ENCODE results near the gene MUC13.
"Not testable (repeated sequence)": the region's sequence is repeated elsewhere in the genome, so short reads cannot be mapped to it uniquely, and the experiment has no call there.

Gene MUC13

GRCh38 chr3:124965413-124965812 lies 30.9 kb upstream of the MUC13 start:
- no peak for TF ChIP-seq CTCF (IDR thresholded peaks at IDR 0.05; ENCODE audit: control insufficient read depth, extremely low read depth, insufficient read depth)
- no peak overlapping the region for H3K4me3 ChIP-seq (ENCODE audit: low read depth, low read length)
- no peak for DNase-seq (ENCODE audit: low read depth)

GRCh38 chr3:124964387-124964786 lies 29.8 kb upstream of the MUC13 start:
- TF ChIP-seq CTCF (IDR thresholded peaks at IDR 0.05; ENCODE audit: control insufficient read depth, extremely low read depth, insufficient read depth) = no peak
- DNase-seq (ENCODE audit: low read depth) = no peak
- H3K4me3 ChIP-seq (ENCODE audit: low read depth, low read length) = no peak overlapping the region

- H3K4me3 ChIP-seq (ENCODE audit: low read depth, low read length) = no peak overlapping the region
- no peak for TF ChIP-seq CTCF (IDR thresholded peaks at IDR 0.05; ENCODE audit: control insufficient read depth, extremely low read depth, insufficient read depth)
- no peak for DNase-seq (ENCODE audit: low read depth)
These were observed 29.2 kb upstream of the MUC13 start for GRCh38 chr3:124963755-124964154.

GRCh38 chr3:124962403-124962940 lies 27.9 kb upstream of the MUC13 start:
- H3K4me3 ChIP-seq (ENCODE audit: low read depth, low read length) = no peak overlapping the region
- DNase-seq (ENCODE audit: low read depth) = no peak
- TF ChIP-seq CTCF (IDR thresholded peaks at IDR 0.05; ENCODE audit: control insufficient read depth, extremely low read depth, insufficient read depth) = no peak

GRCh38 chr3:124960698-124961097 lies 26.1 kb upstream of the MUC13 start:
- no peak for TF ChIP-seq CTCF (IDR thresholded peaks at IDR 0.05; ENCODE audit: control insufficient read depth, extremely low read depth, insufficient read depth)
- no peak overlapping the region for H3K4me3 ChIP-seq (ENCODE audit: low read depth, low read length)

GRCh38 chr3:124960105-124960504 lies 25.6 kb upstream of the MUC13 start:
- TF ChIP-seq CTCF (IDR thresholded peaks at IDR 0.05; ENCODE audit: control insufficient read depth, extremely low read depth, insufficient read depth) = no peak
- no peak for DNase-seq (ENCODE audit: low read depth)
- H3K4me3 ChIP-seq (ENCODE audit: low read depth, low read length) = no peak overlapping the region

More at GRCh38 chr3:124960698-124961097, 26.1 kb upstream of the MUC13 start:
- no peak for DNase-seq (ENCODE audit: low read depth)

- H3K4me3 ChIP-seq (ENCODE audit: low read depth, low read length); DNase-seq (ENCODE audit: low read depth): not testable (repeated sequence)
These were observed 23.4 kb upstream of the MUC13 start for GRCh38 chr3:124957951-124958350.
